ENCODE data around the gene ZNF580. TPM values are rescaled to one million over a fixed set of nuclear protein-coding genes. Genes with fewer than 3 reads are reported as not detected.

Gene ZNF580
- total and polyA plus RNA-seq, 2 of the 13 experiments (the other 11 are each of a cell fraction or from before 2014, with no cell fraction given) = 4.4 to 6.0 TPM

- H3K4me1 ChIP-seq (ENCODE audit: insufficient read depth, low read length) = peaks cover 51% of the 10 kb centered on the region
- H4K20me1 ChIP-seq (ENCODE audit: insufficient read depth, low read length) = no peaks in the 10 kb centered on the region
- no peaks in the 10 kb centered on the region for H3K9me3 ChIP-seq (ENCODE audit: low read length)
- no peaks in the 10 kb centered on the region; a peak in 1 of 5 replicates for H3K27me3 ChIP-seq (ENCODE audit: control insufficient read depth in 1 of 2, insufficient read depth in 2 of 2, low read length in 2 of 2)
- 76% methylated on average over 11 of the region's 14 CpGs for WGBS (ENCODE audit: low lambda C conversion rate)
- ChIA-PET CTCF (ENCODE audit: low intra/inter-chr PET ratio, low total read pairs) (no interaction called here), POLR2A (interaction anchor here (0.7 to 1.1 kb wide), 5 partner anchors 9 to 185 kb away, joined by 3 to 5 read pairs (median 4); partner anchors contain the start of gene ZNF628)
- intact Hi-C loops (cut with micrococcal nuclease; ENCODE audit: unreplicated experiment) (no loop called here), in situ Hi-C loops (cut with HindIII; ENCODE audit: extremely low pct_ligation_motif_present, low pct_unique_long_range_greater_than_20kb) (no loop called here)
- DNase-seq (ENCODE audit: low spot score) (no peak), ATAC-seq (no peak), FAIRE-seq (no peak)
- no peak overlapping the region for H2AFZ ChIP-seq (ENCODE audit: low read length)
- no TSS peak for BruUV-seq (replicated peaks)
- peak overlapping the region; percentile 82 for H3K4me2 ChIP-seq (ENCODE audit: low read depth, low read length)
- H3K79me2 ChIP-seq (ENCODE audit: insufficient read depth, low read length) = peaks cover 34% of the 10 kb centered on the region
- H3K27ac ChIP-seq (ENCODE audit: extremely low read length, insufficient read depth, low read length) = peak overlapping the region; percentile 76
- peak overlapping the region; percentile 86 for H3K9ac ChIP-seq (ENCODE audit: insufficient read depth, low read depth, low read length)
- peaks cover 0 to 10% of the 10 kb centered on the region in 2 experiments; a peak in 2 of 5 replicates for H3K36me3 ChIP-seq (replicated peaks in 1 of 2; ENCODE audit: control insufficient read depth in 1 of 2, insufficient read depth in 2 of 2, low read length in 2 of 2)
- peak overlapping the region; percentile 78 to 96 (median 96) for H3K4me3 ChIP-seq (replicated peaks in 1 of 3; ENCODE audit: insufficient read depth in 1 of 3, low read depth in 2 of 3, low read length in 3 of 3)
- TF ChIP-seq RBM39 (IDR thresholded peaks at IDR 0.05; ENCODE audit: low read depth, low read length, poor library complexity, severe bottlenecking) (no peak), ZNF510 (CRISPR knock-in tag; IDR thresholded peaks at IDR 0.05; ENCODE audit: low read depth) (no peak), TFAP4 (IDR thresholded peaks at IDR 0.05; ENCODE audit: borderline replicate concordance, low read depth) (0 out of 2 replicates have a peak, but pooled peaks have one; percentile 7), GPBP1L1 (CRISPR knock-in tag; IDR thresholded peaks at IDR 0.05) (no peak), ZNF501 (CRISPR knock-in tag; IDR thresholded peaks at IDR 0.05) (no peak), ZNF784 (CRISPR knock-in tag; IDR thresholded peaks at IDR 0.05; ENCODE audit: borderline replicate concordance) (no peak), MAX (IDR thresholded peaks at IDR 0.05) (no peak), SMARCE1 (IDR thresholded peaks at IDR 0.05; ENCODE audit: borderline replicate concordance) (no peak), PCBP2 (optimal IDR thresholded peaks at IDR 0.05; ENCODE audit: low read depth, low read length, poor library complexity, severe bottlenecking) (no peak), ZFYVE20 (CRISPR knock-in tag; IDR thresholded peaks at IDR 0.05; ENCODE audit: borderline replicate concordance, low read depth) (0 out of 2 replicates have a peak, but pooled peaks have one; percentile 24), ZBTB37 (CRISPR knock-in tag; IDR thresholded peaks at IDR 0.05) (no peak), TEAD3 (CRISPR knock-in tag; optimal IDR thresholded peaks at IDR 0.05; ENCODE audit: borderline replicate concordance) (no peak), KAT2B (IDR thresholded peaks at IDR 0.05; ENCODE audit: borderline replicate concordance, low read depth, low read length) (no peak), ETS1 (CRISPR knock-in tag; IDR thresholded peaks at IDR 0.05) (no peak), KLF13 (CRISPR knock-in tag; IDR thresholded peaks at IDR 0.05) (no peak), KDM1A (CRISPR knock-in tag; IDR thresholded peaks at IDR 0.05) (no peak), RBM22 (optimal IDR thresholded peaks at IDR 0.05; ENCODE audit: low read length) (no peak)
These were observed 6.3 kb downstream of the ZNF580 start for GRCh38 chr19:55646889-55647731.
